GM21723 (cell line): ENCODE measurements around the gene OR2T35.
A peak's percentile ranks its signal among the peaks of the same experiment; 100 is the strongest.
"Not testable (repeated sequence)": the region's sequence is repeated elsewhere in the genome, so short reads cannot be mapped to it uniquely, and the experiment has no call there.

Experiments
- ATAC-seq: cut with Tn5 transposase; IDR thresholded peaks from one replicate; pipeline ENCODE4 v1.9.1; 2021; ENCODE audit warnings: mild to moderate bottlenecking, moderate library complexity; ENCODE audit not compliant: unreplicated experiment

Gene OR2T35, protein sequence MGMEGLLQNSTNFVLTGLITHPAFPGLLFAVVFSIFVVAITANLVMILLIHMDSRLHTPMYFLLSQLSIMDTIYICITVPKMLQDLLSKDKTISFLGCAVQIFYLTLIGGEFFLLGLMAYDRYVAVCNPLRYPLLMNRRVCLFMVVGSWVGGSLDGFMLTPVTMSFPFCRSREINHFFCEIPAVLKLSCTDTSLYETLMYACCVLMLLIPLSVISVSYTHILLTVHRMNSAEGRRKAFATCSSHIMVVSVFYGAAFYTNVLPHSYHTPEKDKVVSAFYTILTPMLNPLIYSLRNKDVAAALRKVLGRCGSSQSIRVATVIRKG

GRCh38 chr1:248645178-248645577 is at the start of gene OR2T35:
TSS of gene OR2T35 (minus strand) at chr1:248645278. CDS start at chr1:248639258, 6,020 bp downstream.
- not testable (repeated sequence) for ATAC-seq

GRCh38 chr1:248691567-248692155 is 46.6 kb upstream of the OR2T35 start:
- ATAC-seq = no peak

- ATAC-seq = peak; percentile 69
Observed at GRCh38 chr1:248688527-248689298, 43.6 kb upstream of the OR2T35 start.

- peak; percentile 73 for ATAC-seq
Observed at GRCh38 chr1:248686815-248687214, 41.7 kb upstream of the OR2T35 start.

- no peak for ATAC-seq
Observed at GRCh38 chr1:248681651-248682050, 36.6 kb upstream of the OR2T35 start.

- ATAC-seq = no peak
Observed at GRCh38 chr1:248670003-248670402, 24.9 kb upstream of the OR2T35 start.

DNA sequence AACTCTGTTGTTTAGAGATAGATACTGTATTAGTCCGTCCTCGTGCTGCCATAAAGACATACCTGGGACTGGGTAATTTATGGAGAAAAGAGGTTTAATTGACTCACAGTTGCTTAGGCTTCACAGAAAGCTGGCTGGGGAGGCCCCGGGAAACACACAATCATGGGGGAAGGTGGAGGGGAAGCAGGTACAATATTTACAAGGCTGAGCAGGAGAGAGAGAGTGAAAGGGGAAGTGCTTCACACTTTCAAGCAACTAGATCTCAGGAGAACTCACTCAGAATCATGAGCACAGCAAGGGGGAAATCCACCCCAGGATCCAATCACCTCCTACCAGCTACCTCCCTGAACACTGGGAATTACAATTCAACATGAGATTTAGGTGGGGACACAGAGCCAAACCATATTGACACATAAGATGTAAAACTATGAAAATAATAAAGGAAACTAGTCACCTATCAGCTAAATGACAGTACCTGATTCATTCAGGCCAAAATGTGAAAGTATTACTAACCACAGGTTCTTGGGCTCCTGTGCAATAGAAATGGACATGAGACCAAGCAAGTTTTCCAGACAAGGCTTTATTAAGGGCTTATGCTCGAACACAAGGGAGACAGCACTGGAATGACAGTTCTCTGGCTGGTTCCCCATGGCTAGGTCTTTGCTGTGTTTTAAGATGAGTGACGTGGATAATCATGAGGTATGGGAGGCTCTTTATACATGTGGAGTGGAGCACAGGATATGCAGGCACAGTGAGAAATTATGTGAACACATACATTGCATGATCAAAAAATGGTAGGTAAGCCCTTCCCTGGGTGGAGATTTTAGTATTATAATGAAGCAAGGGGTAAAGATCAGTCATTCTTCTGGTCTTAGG is 18.6 kb upstream of the OR2T35 start:
- ATAC-seq = peak; percentile 96

DNA sequence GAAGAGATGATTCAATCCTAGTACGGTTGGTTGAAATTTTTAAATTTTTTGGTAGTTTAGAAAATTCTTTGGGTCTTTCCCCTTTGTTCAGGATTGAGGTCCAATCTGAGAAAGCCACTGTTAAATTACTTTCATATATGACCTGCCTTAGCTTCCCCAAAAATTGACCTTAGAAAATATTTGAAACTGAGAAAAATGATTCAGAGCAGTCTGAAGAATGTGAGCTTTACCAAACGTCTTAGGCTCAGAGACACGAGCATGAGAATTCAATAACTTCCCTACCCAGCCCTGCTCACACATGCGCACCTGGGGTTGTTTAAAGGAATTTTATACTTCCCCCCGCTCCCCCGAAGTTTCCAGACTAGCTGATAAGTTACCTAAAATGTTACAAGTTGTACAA is 11.7 kb upstream of the OR2T35 start:
- ATAC-seq = peak; percentile 53

DNA sequence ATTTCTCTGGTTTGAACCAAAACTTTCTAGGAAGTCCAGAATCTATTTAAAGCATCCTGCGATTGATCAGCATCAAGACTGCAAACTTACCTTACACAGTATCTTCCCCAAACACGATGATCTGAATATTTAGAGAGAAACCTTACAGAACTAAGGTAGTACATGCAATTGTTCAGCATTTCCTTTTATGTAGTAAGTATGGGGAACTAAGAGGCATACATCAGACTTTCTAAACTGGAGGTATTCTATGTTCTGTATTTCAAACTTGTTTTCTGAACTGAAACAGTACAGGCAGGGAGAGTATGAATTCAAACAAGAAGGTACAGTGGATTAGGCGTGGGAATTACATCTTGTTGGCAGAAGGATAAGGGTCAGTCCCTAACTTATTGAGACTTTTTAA is 10.3 kb upstream of the OR2T35 start, which contains the start of gene OR2T27:
TSS of gene OR2T27 (minus strand) at position 175 of the 400 bp plus-strand sequence. CDS start 4,644 bp downstream, outside the sequence.
- ATAC-seq = not testable (repeated sequence)

GRCh38 chr1:248648770-248649536 is 3.9 kb upstream of the OR2T35 start:
- ATAC-seq = not testable (repeated sequence)

DNA sequence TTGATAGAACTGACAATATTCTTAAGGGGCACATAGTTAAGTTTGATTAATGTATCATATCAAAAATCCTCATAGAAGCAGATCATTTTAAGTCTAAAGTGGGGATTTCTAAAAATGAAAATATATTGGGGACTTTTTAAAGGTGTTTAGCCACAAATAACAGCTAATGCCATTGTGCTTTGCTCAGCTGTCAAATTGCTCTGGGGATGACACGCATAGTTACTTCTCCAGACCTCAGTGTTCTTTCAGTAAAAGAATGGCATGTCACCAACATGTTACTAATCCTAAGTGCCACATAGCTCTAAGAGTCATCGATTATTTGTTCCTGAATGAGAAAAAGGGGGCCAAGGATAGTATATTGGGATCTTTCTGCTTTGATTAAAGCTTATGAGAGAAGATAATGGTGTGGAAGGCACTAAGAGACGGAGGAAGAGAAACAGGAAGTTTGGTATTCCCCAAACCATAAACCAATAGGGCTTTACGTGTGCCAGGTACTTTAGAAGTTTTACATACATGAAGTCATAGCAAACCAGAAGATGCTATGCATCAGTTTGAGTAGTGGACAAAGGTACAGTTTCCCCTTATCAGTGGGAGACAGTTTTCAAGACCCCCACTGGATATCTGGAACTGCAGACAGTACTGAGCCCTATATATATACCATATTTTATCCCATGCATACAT is 2.0 kb downstream of the OR2T35 start:
- ATAC-seq = peak; percentile 70

GRCh38 chr1:248641583-248641982 is 3.5 kb downstream of the OR2T35 start:
- ATAC-seq = not testable (repeated sequence)

- peak; percentile 39 for ATAC-seq
Observed at GRCh38 chr1:248640906-248641305, 4.2 kb downstream of the OR2T35 start.

DNA sequence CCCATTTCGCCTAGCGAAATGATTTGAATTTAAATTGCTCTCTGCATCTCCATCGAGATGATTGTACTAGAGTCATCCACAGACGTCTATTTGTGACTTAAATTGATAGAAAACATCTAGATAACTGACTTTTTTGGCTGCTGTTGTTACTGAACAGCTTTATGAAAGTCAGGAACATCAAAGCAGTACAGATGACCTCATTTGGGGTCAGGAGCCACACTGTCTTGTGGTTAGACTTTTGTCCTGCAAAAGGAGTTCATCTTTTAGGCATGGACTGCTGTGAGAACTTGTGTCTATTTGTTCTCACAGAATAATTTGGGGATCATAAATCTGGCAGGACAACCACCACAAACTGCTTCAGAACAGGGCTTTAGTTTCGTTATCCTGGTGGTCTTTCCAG is 5.4 kb downstream of the OR2T35 start:
- ATAC-seq = not testable (repeated sequence)

DNA sequence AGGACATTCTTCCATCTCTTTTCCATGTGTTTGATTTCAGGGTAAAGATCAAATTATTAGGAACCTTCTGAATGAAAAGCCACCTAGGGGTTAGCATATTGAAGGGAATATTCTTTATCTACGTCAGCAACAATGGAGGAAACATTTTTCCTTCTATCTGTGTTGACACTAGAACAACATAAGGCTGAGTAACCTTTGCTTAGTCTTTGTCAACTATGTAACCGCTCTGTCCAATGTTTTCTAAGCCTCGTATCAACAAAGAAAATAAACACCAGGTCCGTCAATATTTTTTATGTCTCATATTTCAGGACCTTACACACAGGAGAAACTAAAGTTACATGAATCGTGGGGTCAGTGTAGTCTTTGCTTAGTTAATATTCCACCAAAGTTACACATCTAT is 8.5 kb downstream of the OR2T35 start:
- not testable (repeated sequence) for ATAC-seq

- not testable (repeated sequence) for ATAC-seq
Observed at GRCh38 chr1:248634991-248635390, 10.1 kb downstream of the OR2T35 start, which contains the start of gene OR2T11. TSS of gene OR2T11 (minus strand) at chr1:248635091. CDS start at chr1:248627128, 7,963 bp downstream.

DNA sequence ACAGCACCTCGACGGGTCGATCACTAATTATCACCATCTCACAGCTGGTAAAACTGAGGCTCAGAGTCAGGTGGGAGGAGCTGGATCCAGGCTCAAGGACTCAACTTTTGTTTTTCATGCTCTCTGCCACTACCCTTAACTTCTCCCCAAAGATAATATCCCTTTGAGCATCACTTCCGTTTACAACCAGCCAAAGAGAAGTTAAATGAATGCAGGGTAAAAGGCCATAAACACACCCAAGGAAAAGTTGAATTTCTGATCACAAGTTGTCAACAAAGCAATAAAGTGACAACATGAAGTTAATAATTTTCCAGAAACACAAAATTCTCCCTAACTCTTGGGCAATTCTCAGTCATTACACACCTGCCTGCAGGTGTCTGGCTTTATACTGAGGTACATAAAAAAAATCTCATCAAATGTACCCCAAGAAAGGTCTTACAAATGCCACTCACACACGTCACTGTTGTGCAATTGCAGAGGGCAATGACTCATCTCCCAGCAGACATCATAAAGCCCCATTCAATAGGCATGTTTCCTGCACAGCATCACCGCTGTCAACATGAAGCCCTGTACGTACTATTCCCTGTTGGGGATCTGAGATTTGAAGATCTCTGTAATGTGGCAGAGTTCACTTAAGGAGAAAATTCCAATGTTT is 13.6 kb downstream of the OR2T35 start:
- no peak for ATAC-seq

- ATAC-seq = no peak
Observed at GRCh38 chr1:248630551-248630950, 14.5 kb downstream of the OR2T35 start.
